Frontal cortex (tissue), 4 donors: Measurements from ENCODE around the gene ZNF580. TPM values are rescaled to one million over a fixed set of nuclear protein-coding genes. Genes with fewer than 3 reads are reported as not detected.

Experiments
- DNase-seq, 2 donors: peaks; one replicate each; pipeline ENCODE4 v3.0.0; 2012; ENCODE audit warnings: low spot score in 2 of 2
- FAIRE-seq: peaks from 2 replicates; lab custom pipeline; 2012; peaks lifted over from hg19 to GRCh38; lab: Jason Lieb, UNC
- total RNA-seq: library from RNA; depleted of rRNA; stranded (reverse); fragments of >200 nt; gene quantifications from one replicate; pipeline ENCODE4 v1.2.3, GENCODE V29; 2014
- donor health status: control.
- donor health status: control.
- donor health status: control.

Gene ZNF580
- total RNA-seq: 2.4 TPM

DNA sequence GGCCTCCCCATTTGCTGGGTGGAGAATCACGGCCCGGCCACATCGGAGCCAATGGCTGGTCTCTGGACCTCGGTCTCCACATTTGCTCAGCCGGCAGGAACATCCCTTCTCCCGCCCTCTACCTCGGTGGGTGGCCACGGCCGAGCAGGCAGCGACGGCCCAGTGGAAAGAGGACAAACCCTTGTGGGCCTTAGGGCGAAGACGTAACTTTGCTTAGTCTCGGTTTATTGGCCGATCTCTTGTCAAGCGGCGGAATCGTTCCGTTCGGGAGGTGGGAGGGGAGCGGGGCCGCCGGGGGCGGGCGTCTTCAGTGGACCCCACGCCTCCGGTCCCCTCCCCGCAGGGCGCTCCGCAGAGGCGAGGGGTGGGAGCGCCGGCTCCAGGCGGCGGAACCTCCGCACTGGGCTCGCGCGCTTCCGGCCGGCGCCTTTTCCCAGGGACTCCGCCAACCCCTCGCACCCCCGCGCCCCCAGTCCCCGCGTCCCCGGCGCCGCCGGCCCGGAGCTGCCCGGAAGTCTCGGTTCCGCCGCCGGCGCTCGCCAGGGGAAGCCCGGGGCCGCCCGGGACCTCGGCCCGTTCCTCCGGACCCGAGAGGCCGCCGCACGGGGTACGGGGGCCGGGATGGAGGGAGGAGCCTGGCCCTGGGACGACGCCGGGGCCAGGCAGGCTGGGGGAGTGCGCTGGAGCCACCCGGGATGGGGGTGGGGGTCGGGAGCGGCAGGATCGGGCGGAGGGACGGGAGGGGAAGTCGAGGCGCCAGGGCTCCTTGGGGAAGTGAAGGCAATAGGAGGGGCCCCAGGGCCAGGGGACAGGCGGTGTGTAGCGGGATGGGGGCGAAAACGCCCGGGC is at the start of gene ZNF580:
ZNF580 (plus strand) TSS at position 426 of the 849 bp plus-strand sequence. CDS start 1,507 bp downstream, outside the sequence.
- peak; percentile 82 to 87 for DNase-seq
- no peak for FAIRE-seq

DNA sequence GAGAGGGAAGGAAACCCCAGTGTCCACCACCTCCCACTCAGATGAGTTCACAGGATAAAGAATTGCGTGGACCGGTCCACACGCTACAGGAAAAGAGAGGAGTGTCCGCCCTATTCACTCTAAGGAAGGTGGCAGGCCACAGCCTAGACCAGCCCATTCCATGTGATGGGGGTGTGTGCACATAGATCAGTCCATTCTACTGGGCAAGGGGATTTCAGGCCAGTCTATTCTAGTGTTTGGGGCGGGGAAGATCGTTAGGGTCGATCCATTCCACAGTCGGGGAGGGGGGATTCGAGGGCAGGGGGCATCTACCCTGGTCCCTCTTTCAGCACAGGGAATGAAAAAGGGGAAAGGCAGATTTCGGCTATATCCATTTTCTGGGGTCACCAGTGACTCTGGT is 49.2 kb upstream of the ZNF580 start:
- DNase-seq (no peak), FAIRE-seq (no peak)

DNA sequence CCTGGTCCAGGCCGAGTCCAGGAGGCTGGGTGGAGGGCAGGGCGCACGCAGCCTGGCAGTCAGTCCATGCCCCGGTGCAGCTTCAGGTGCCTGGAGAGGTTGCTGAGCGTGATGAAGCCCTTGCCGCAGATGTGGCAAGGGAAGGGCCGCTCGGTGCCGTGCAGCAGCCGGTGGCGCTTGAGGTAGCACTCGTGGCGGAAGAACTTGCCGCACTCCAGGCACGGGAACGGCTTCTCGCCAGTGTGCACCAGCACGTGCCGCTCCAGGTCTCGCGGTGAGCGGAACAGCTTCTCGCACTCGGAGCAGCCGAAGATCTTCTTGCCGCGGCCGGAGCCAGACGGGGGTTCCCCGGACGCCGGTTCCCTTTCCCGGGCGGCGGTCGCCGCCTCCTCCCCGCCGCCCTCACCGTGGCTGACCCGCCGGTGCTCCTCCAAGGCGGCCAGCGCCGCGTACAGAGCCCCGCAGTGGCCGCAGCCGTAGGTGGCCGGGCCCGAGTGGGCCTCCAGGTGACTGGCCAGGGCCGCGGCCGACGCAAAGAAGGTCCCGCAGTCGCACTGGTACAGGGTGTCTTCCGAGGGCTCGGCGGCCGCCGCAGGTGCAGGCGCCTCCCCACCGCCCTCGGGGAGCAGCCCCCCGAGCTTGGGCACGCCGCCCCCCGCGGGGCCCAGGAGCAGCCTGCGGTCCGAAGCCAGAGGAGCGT is 48.3 kb upstream of the ZNF580 start:
- DNase-seq: no peak
- no peak for FAIRE-seq

GRCh38 chr19:55593096-55593772 is 47.6 kb upstream of the ZNF580 start:
- DNase-seq (no peak), FAIRE-seq (no peak)

DNA sequence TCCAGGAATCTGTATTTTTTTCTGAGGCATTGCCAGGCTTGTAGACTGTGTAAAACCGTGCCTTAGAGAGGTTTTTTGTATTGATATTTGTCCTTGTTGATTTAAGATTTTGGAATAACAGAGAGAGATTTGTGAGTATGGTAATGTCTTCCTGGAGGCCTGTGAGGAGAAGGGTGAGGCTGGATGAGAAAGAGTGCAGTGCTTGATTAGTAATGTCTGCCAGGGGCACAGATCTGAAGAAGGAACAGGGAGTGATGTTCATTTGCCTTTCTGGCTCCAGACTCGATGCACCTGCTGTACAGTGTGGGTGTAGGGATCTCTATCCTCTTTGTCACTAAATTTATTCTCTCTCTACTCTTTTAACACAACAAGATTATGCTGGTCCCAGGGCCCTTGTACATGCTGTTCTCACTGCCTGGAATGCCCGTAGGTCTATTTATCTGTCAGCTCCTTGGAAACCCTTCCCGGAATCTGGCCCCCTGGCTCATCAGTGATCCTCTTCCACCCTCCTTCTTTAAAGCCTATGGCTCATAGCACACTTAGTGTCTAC is 45.7 kb upstream of the ZNF580 start:
- DNase-seq (no peak), FAIRE-seq (no peak)

- FAIRE-seq: no peak
- no peak for DNase-seq
Measured at GRCh38 chr19:55596304-55596703, 44.5 kb upstream of the ZNF580 start.

- no peak for FAIRE-seq
- DNase-seq: no peak
Measured at GRCh38 chr19:55597501-55597921, 43.3 kb upstream of the ZNF580 start.

GRCh38 chr19:55598034-55598433 is 42.8 kb upstream of the ZNF580 start:
- FAIRE-seq (no peak), DNase-seq (no peak)

- peak; percentile 85 to 90 for DNase-seq
- FAIRE-seq: no peak
Measured at GRCh38 chr19:55598719-55599467, 41.9 kb upstream of the ZNF580 start.

DNA sequence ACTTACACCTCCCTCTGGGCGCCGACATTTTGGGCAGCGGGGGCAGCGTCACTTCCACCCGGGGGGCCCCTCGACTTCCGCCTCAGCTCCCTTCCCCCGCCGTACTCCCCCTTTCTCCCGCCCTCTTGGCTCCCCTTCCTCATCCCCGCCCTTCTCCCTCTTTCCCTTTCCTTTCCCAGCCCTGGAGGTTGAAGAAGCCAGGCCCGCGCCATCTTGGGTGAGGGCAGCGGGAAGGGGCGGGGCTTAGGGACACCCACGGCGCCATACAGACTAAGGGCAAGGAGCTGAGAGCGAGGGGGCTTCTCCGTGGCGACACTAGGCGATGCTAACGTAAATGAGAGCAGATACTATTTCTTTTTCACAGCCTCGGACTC is 41.3 kb upstream of the ZNF580 start, which contains the start of gene FIZ1:
FIZ1 (minus strand) TSS at position 50 of the 374 bp plus-strand sequence. CDS start 1,652 bp downstream, outside the sequence.
- no peak for FAIRE-seq
- DNase-seq: peak; percentile 90 to 95

DNA sequence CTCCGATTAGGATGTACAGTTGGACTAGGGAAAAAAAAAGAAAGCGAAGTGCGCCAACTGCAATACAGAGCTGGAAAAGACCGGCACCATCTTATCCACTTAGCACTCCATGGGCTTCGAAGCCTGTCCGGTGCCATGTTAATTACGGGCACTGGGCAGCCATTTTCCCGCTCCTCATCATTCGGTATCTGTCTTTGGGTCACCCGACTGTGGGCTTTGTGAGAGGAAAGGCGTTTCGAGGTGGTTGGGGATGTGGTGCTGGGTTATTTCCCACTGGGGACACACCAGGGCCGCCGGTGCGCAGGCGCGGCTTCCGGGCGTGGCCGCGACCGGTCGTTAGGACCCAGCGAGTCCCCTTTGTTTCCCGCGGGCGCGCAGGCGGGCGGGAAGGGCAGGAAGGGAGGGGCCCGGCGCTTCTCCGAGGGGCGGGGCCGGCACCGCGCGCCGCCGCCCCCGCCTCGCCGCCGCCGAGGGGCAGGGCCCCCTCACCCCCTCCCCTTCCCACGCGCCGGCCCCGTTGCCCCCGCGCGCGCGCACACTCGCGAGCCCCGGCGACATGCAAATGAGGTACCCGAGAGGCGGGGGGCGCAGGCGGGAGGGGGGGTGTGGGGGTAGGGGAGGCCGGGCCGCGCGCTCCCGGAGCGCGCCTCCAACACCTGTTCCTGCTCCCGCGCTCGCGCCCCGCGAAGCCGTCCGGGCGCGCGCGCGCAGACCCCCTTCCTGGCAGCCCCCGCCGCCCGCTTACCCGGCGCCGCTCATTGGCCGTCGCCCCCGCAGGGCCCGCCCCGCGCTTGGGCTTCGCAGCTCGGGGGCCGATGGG is 40.8 kb upstream of the ZNF580 start, which contains the start of gene ZNF524:
ZNF524 (plus strand) TSS at position 447 of the 820 bp plus-strand sequence. CDS start 1,825 bp downstream, outside the sequence.
- no peak for FAIRE-seq
- DNase-seq: peak; percentile 93 to 97

DNA sequence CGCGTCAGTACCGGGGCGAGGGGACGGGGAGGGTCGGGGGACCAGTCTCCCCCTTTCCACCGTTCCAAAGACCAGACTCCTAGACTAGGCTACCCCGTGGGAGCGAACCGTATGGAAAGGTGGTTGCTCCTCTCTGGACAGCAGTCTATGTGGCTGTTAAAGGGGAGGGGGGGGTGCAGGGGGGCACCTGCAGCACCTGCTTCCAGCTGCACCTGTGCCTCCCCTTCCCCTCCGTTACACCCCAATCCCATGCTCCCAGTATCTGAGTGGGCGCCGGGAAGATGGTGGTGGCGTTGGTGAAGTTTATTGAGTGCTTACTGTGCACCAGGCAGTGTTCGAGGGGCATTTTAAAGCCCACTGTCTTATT is 40.2 kb upstream of the ZNF580 start:
- no peak for FAIRE-seq
- DNase-seq: no peak

DNA sequence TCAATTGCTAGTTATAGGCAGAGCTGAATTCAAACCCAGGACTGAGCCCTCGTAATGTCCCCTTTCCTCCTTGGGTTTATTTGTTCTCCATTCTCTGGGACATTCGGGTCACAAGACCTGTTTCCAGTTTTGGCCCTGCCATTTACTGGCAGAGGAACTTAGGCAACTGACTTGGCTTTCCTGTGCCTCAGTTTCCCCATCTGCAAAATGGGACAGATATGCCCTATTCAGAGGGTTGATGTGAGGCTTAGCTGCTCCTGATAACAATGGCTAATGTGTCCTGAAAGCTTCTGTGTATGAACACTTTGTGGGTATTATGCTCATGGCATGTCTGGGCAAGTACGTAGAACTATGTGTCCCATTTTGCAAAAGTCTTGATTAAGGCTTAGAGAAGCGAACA is 39.7 kb upstream of the ZNF580 start:
- DNase-seq (no peak), FAIRE-seq (no peak)

DNA sequence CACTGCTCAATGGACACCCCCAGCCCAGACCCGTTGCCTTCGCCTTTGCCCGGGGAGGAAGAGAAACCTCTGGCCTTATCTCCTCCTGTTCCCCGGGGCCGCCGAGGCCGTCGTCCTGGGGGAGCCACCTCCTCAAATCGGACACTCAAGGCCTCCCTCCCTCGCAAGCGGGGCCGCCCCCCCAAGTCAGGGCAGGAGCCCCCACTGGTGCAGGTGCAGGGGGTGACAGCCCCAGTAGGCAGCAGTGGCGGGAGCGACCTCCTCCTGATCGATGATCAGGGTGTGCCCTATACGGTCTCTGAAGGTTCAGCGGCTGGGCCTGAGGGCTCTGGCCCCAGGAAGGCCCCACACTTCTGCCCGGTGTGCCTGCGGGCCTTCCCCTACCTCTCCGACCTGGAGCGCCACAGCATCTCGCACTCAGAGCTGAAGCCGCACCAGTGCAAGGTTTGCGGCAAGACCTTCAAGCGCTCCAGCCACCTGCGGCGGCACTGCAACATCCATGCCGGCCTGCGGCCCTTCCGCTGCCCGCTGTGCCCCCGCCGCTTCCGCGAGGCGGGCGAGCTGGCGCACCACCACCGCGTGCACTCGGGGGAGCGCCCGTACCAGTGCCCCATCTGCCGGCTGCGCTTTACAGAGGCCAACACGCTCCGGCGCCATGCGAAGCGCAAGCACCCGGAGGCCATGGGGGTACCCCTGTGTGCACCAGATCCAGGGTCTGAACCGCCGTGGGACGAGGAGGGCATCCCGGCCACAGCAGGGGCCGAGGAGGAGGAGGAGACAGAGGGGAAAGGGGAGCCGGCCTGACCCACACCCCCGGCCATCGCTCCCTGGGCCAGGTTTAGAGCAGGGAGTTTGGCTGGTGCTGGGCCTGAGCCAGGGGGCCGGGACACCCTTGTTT is 38.4 kb upstream of the ZNF580 start:
- FAIRE-seq (no peak), DNase-seq (no peak)

DNA sequence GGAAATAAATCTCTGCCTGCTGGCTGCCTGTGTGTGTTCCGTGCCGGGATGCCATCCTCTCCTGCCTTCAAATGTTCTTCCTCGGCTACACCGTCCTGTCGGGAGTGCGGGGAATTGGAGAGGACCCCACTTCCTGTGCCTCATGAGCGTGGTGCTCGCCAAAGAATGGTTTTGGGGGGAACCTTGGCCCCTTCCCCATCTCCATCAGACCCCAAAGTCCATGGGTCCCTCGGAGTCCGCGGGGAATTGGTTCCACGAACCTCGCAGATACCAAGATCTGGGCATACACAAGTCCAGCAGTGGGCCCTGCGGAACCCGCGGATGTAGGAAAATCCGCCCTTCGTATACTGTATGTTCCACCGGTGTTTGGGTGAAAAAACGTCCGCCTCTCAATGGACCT is 37.7 kb upstream of the ZNF580 start:
- no peak for FAIRE-seq
- DNase-seq: no peak

DNA sequence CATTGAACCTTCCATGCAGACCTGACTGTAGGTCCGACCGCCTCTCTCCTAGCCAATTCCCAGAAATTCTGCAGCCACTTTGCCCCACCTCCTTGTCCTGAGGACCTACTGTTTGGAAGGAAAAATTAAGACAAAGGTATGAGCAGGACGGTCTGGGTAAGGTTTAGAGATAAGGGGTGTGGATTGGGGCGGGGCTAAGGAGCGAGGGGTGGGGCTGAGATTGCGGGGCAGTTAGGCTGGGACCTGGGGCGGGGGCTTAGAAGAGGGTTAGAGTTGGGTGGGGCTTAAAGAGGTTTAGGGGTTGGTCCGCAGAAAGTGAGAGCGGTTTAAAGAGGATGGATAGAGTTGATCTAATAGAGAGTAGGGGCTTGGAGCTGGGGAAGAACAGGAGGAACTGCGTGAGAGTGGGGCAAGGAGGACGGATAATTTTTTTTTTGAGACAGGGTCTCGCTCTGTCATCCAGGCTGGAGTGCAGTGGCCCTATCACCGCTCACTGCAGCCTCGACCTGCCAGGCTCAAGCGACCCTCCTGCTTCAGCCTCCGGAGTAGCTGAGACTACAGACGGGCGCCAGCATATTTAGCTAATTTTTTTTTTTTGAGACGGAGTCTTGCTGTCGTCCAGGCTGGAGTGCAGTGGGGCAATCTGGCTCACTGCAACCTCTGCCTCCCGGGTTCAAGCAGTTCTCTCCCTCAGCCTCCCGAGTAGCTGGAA is 37.1 kb upstream of the ZNF580 start:
- DNase-seq (no peak), FAIRE-seq (no peak)

DNA sequence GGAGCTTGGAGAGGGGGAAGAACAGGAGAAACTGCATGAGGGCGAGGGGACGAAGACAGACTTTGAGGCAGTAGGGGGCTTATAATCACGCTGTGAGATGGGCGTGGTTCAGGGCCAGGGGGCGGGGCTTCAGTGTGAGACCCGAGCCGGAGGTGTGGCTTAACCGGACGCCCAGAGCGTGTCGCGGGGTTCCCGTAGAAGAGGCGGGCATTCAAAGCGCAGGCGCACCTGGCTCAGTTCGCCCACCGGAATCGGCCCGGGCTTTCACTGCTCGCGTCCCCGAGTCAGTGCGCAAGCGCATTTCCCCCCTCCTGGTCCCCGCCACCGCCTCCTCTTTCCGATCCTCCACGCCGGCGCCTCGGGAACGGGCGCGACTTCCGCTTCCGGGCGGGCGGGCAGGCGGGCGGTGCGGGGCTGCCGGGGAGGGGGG is 35.6 kb upstream of the ZNF580 start:
- DNase-seq (peak; percentile 95), FAIRE-seq (no peak)
